Activated naive CD4-positive, alpha-beta T cell treated with anti-CD3 and anti-CD28 coated beads for 36 hours (primary cell): ENCODE results near the gene ARMH1. TPM values are rescaled to one million over a fixed set of nuclear protein-coding genes. Genes with fewer than 3 reads are reported as not detected.
"Not testable (repeated sequence)": the region's sequence is repeated elsewhere in the genome, so short reads cannot be mapped to it uniquely, and the experiment has no call there.

Source experiments
- CTCF ChIA-PET: fragments of 350-600 bp; sonication (Branson Sonifier 250); formaldehyde crosslinking; loops from one replicate; lab custom pipeline; 2021; ENCODE audit warnings: antibody characterized with exemption; lab: Charles Lee
- DNase-seq: peaks from one replicate; pipeline ENCODE4 v3.0.0-alpha.2; 2020
- H3K27ac Mint-ChIP-seq: one replicate; pipeline ENCODE4 v1.8.0; 2021; ENCODE audit warnings: mild to moderate bottlenecking, mixed read lengths
- H3K27me3 Mint-ChIP-seq: one replicate; pipeline ENCODE4 v1.8.0; 2021; ENCODE audit warnings: low read depth, mixed read lengths
- H3K36me3 Mint-ChIP-seq: one replicate; pipeline ENCODE4 v1.8.0; 2021; ENCODE audit warnings: low read depth, mixed read lengths
- H3K4me1 Mint-ChIP-seq: one replicate; pipeline ENCODE4 v1.8.0; 2021; ENCODE audit warnings: low read depth, mixed read lengths
- H3K4me3 Mint-ChIP-seq: one replicate; pipeline ENCODE4 v1.8.0; 2021; ENCODE audit warnings: mild to moderate bottlenecking, moderate library complexity, mixed read lengths
- H3K9me3 Mint-ChIP-seq: one replicate; pipeline ENCODE4 v1.8.0; 2021; ENCODE audit warnings: mixed read lengths
- intact Hi-C: fragments of 100-400 bp; cut with micrococcal nuclease; formaldehyde crosslinking; loops from one replicate; pipeline ENCODE4 v1.15.1; 2023
- total RNA-seq, 2 experiments: library from RNA; stranded (reverse); gene quantifications; one replicate each; pipeline ENCODE4 v1.2.3, GENCODE V29; 2021

Gene ARMH1
- total RNA-seq, 2 experiments from 2014 or later: 143 to 155 TPM

- Mint-ChIP-seq H3K27ac (no peak overlapping the region), H3K9me3 (no peaks in the 10 kb centered on the region), H3K27me3 (no peaks in the 10 kb centered on the region), H3K4me3 (no peak overlapping the region), H3K36me3 (peaks cover 14% of the 10 kb centered on the region), H3K4me1 (peaks cover 22% of the 10 kb centered on the region)
- intact Hi-C loops: no loop called here
- no peak for DNase-seq
- CTCF ChIA-PET: interaction anchor here (0.7 to 1.0 kb wide), 2 partner anchors 12 kb away, joined by 3 read pairs; no protein-coding TSS in a partner anchor
Measured at GRCh38 chr1:44735992-44736391, 61.5 kb downstream of the ARMH1 start.

- CTCF ChIA-PET, DNase-seq, H3K9me3 Mint-ChIP-seq, H3K27me3 Mint-ChIP-seq: not testable (repeated sequence)
- peak overlapping the region; percentile 97 for H3K27ac Mint-ChIP-seq
- H3K36me3 Mint-ChIP-seq: peaks cover 29% of the 10 kb centered on the region
- intact Hi-C loops: loop anchor here (1.0 to 2.0 kb wide), 6 partner anchors 8 to 247 kb away; partner anchors contain the start of genes ARMH1, DYNLT4, EIF2B3 and RNU5D-1
- H3K4me3 Mint-ChIP-seq: peak overlapping the region; percentile 99
- H3K4me1 Mint-ChIP-seq: peaks cover 16% of the 10 kb centered on the region
Measured at GRCh38 chr1:44738953-44739306, 64.4 kb downstream of the ARMH1 start.

GRCh38 chr1:44739307-44740178, 65.0 kb downstream of the ARMH1 start, which contains the start of gene KIF2C:
Gene KIF2C, plus strand, starts transcription at chr1:44739837. Its CDS starts 96 bp downstream, at chr1:44739933.
- DNase-seq: peak; percentile 99
- intact Hi-C loops: loop anchor here (1.0 to 2.0 kb wide), 6 partner anchors 8 to 247 kb away; partner anchors contain the start of genes ARMH1, DYNLT4, EIF2B3 and RNU5D-1
- Mint-ChIP-seq H3K27me3 (no peaks in the 10 kb centered on the region), H3K9me3 (no peaks in the 10 kb centered on the region), H3K36me3 (peaks cover 35% of the 10 kb centered on the region), H3K27ac (peak within 1 kb of the TSS; percentile 97), H3K4me3 (peak within 1 kb of the TSS; percentile 99), H3K4me1 (peaks cover 16% of the 10 kb centered on the region)
- CTCF ChIA-PET: no interaction called here

GRCh38 chr1:44740179-44740617, 65.7 kb downstream of the ARMH1 start:
- H3K4me1 Mint-ChIP-seq: peaks cover 16% of the 10 kb centered on the region
- CTCF ChIA-PET: interaction anchor here (0.7 kb wide), 1 partner anchor 32 kb away, joined by 3 read pairs; no protein-coding TSS in a partner anchor

GRCh38 chr1:44743211-44743610, 68.7 kb downstream of the ARMH1 start:
- Mint-ChIP-seq H3K36me3 (peaks cover 53% of the 10 kb centered on the region), H3K27me3 (no peaks in the 10 kb centered on the region), H3K27ac (no peak overlapping the region), H3K9me3 (no peaks in the 10 kb centered on the region), H3K4me3 (no peak overlapping the region), H3K4me1 (peaks cover 16% of the 10 kb centered on the region)
- intact Hi-C loops: no loop called here
- DNase-seq: no peak
- CTCF ChIA-PET: interaction anchor here (0.6 to 1.2 kb wide), 6 partner anchors 13 to 76 kb away, joined by 3 to 5 read pairs (median 3); partner anchors contain the start of gene RNU5D-1

More at GRCh38 chr1:44740179-44740617, 65.7 kb downstream of the ARMH1 start:
- H3K4me3 Mint-ChIP-seq: peak overlapping the region; percentile 99
- H3K9me3 Mint-ChIP-seq: no peaks in the 10 kb centered on the region
- intact Hi-C loops: no loop called here
- no peaks in the 10 kb centered on the region for H3K27me3 Mint-ChIP-seq
- H3K36me3 Mint-ChIP-seq: peaks cover 38% of the 10 kb centered on the region
- no peak for DNase-seq
- peak overlapping the region; percentile 97 for H3K27ac Mint-ChIP-seq

GRCh38 chr1:44747878-44748277, 73.4 kb downstream of the ARMH1 start:
- intact Hi-C loops: no loop called here
- Mint-ChIP-seq H3K9me3 (no peaks in the 10 kb centered on the region), H3K36me3 (peaks cover 48% of the 10 kb centered on the region), H3K27ac (no peak overlapping the region), H3K4me1 (peaks cover 7% of the 10 kb centered on the region), H3K4me3 (no peak overlapping the region), H3K27me3 (no peaks in the 10 kb centered on the region)
- DNase-seq: no peak
- CTCF ChIA-PET: interaction anchor here (0.9 to 1.6 kb wide), 4 partner anchors 12 to 27 kb away, joined by 3 to 5 read pairs (median 4); partner anchors contain the start of gene RPS8

GRCh38 chr1:44757420-44757819, 82.9 kb downstream of the ARMH1 start:
- DNase-seq: no peak
- Mint-ChIP-seq H3K4me3 (no peak overlapping the region), H3K9me3 (no peaks in the 10 kb centered on the region), H3K27me3 (no peaks in the 10 kb centered on the region), H3K36me3 (peaks cover 72% of the 10 kb centered on the region), H3K4me1 (peaks cover 7% of the 10 kb centered on the region), H3K27ac (no peak overlapping the region)
- intact Hi-C loops: no loop called here
- CTCF ChIA-PET: no interaction called here

- peaks cover 75% of the 10 kb centered on the region for H3K36me3 Mint-ChIP-seq
- intact Hi-C loops: no loop called here
- H3K9me3 Mint-ChIP-seq: no peaks in the 10 kb centered on the region
- no peaks in the 10 kb centered on the region for H3K27me3 Mint-ChIP-seq
- CTCF ChIA-PET: interaction anchor here (0.5 kb wide), 1 partner anchor 16 kb away, joined by 5 read pairs; no protein-coding TSS in a partner anchor
- DNase-seq: no peak
- H3K4me3 Mint-ChIP-seq: no peak overlapping the region
- no peak overlapping the region for H3K27ac Mint-ChIP-seq
- no peaks in the 10 kb centered on the region for H3K4me1 Mint-ChIP-seq
Measured at GRCh38 chr1:44759077-44759476, 84.6 kb downstream of the ARMH1 start.

GRCh38 chr1:44760876-44761275, 86.4 kb downstream of the ARMH1 start:
- H3K4me1 Mint-ChIP-seq: no peaks in the 10 kb centered on the region
- intact Hi-C loops: no loop called here
- no peaks in the 10 kb centered on the region for H3K9me3 Mint-ChIP-seq
- no peak overlapping the region for H3K4me3 Mint-ChIP-seq
- DNase-seq: no peak
- no peaks in the 10 kb centered on the region for H3K27me3 Mint-ChIP-seq
- no peak overlapping the region for H3K27ac Mint-ChIP-seq
- peaks cover 68% of the 10 kb centered on the region for H3K36me3 Mint-ChIP-seq
- CTCF ChIA-PET: no interaction called here

GRCh38 chr1:44766421-44766820, 91.9 kb downstream of the ARMH1 start:
- H3K4me1 Mint-ChIP-seq, H3K27ac Mint-ChIP-seq, intact Hi-C loops, H3K9me3 Mint-ChIP-seq, H3K27me3 Mint-ChIP-seq, H3K4me3 Mint-ChIP-seq, DNase-seq: not testable (repeated sequence)
- CTCF ChIA-PET: interaction anchor here (1.1 kb wide), 1 partner anchor 18 kb away, joined by 5 read pairs; no protein-coding TSS in a partner anchor
- peaks cover 39% of the 10 kb centered on the region for H3K36me3 Mint-ChIP-seq
